GM08714 (cell line): ENCODE results near the gene WASL.
"Not testable (repeated sequence)": the region's sequence is repeated elsewhere in the genome, so short reads cannot be mapped to it uniquely, and the experiment has no call there.

ENCODE experiments used
- H3K4me3 ChIP-seq: fragments of 200-500 bp; sonication (Bioruptor generic); 2 replicates; pipeline ENCODE4 v1.5.1; 2014; ENCODE audit warnings: mild to moderate bottlenecking, low read length, inconsistent platforms
- ZNF274 ChIP-seq: IDR thresholded peaks from 2 replicates; pipeline ENCODE4 v1.6.1; 2012; ENCODE audit warnings: mild to moderate bottlenecking, low read depth, low read length

WASL gene

DNA sequence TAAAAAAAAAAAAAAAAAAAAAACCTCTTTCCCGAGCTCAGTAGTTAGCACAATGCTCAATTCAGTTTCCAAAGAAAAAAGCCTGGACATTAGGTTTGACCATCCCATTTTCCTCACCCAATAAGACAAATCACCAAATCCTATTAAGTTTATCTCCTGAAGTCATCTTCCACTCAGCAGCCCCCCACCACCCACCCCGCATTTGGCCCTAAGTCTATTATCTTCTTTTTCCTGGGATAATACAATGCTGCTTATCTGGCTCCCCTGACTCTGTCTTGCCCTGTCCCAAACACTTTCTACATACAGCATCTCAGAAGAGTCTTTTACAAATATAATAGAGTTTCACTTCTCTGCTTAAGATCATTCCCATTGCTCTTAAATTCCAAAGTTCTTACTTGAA is 110.9 kb downstream of the WASL start:
- no peak overlapping the region for H3K4me3 ChIP-seq
- TF ChIP-seq ZNF274, result no peak

DNA sequence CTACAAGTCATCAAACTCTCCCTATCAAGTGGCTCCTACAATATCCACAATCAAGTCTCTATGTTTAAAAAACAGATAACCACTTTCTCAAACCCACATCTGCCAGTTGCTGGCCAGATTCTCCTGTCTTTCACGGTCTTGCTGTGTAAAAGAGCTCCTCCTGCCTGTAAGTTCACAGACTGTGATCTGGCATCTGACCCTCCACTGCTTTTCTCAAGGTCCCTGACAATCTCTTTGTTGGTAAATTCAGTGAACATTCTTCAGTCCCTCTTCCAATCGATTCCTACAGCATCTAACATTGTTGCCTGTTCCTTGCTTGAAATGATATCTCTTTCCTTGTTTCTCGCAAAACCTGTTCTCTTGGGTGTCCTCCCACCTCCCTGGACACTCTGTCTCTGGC is 111.6 kb downstream of the WASL start:
- no peak for TF ChIP-seq ZNF274
- H3K4me3 ChIP-seq, result no peak overlapping the region

DNA sequence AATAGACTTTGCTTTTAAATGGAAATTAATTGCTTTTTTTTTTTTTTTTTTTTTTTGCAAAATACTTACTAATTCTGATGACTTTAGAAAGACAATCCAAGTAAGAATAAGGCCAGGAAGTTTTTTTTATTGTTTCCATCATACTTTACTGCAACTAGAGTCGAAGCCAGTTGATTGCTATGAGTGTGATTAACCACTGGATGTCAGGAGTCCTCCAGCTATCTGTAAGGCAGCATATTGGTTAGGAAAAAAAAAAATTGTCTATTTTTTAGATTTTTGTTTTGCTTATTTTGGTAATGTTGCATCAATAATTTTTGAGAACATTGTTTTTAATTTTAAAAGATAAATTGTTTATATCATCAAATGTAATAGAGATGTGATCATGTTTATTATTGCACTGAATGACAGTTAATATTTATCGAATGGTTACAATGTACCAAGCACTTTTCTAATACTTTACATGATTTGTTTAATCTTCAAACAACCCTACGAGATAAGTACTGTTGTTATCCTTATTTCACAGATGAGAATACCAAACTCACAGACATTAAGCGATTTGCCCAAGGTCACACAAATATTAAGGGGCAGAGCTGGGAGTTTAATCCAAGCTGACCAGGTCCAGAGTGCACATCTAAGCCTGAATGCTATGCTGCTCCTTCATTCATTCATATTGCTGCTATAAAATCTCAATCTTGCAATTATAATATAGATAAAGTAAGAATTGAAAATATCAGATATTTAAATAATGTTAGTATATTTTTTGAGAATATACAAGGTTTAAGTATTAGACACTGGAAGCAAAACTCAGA is 113.0 kb downstream of the WASL start:
- TF ChIP-seq ZNF274, result no peak
- H3K4me3 ChIP-seq, result no peak overlapping the region

DNA sequence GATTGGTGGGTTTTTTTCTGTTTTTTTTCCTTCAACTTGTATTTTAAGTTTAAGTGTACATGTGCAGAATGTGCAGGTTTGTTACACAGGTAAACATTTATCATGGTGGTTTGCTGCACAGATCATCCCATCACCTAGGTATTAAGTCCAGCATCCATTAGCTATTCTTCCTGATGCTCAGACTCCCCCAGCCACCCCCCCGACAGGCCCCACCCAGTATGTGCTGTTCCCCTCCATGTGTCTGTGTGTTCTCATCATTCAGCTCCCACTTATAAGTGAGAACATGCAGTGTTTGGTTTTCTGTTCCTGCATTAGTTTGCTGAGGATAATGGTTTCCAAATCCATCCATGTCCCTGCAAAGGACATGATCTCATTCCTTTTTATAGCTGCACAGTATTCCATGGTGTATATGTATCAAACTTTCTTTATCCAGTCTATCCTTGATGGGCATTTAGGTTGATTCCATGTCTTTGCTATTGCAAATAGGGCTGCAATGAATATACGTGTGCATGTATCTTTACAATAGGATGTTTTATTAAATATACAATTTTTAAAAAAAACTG is 114.7 kb downstream of the WASL start:
- not testable (repeated sequence) for H3K4me3 ChIP-seq

DNA sequence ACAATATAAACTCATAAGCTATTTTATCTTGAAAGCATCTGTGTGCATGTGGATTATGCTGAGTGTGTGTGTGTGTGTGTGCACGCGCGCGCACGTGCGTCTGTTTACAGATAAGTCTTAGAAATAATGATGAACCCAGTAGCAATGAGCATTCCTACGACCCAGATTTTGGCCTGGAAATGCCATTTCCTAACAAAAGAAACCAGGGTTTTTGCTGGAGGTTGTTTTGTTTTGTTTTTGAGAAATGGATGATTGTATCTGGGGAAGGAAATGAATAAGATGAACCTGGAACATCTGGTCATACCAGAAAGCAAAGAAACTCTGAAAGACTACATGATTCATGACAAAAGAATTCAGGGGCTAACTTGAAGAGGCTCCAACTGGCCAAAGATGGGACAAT is 115.2 kb downstream of the WASL start:
- H3K4me3 ChIP-seq, result no peak overlapping the region
- no peak for TF ChIP-seq ZNF274

DNA sequence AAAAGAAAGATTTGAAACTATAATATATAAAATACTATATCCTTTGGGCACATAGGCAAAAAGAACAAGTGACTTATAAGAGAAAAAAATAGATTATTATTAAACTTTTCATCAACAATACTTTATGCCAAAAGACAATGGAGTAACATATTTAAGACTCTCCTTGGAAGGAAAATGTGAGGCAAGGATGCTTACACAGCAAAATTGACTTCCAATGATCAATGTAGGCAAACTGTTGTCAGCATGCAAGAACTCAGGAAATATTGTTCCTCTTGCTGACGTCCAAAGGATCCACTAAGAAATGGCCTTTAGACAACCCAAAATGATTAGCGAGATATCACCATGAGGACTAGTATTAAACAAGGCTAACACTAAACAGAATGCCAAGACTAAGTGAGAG is 116.0 kb downstream of the WASL start:
- H3K4me3 ChIP-seq, result no peak overlapping the region
- TF ChIP-seq ZNF274, result no peak
